H4 (cell line): Measurements from ENCODE around the gene SGK2. TPM values are rescaled to one million over a fixed set of nuclear protein-coding genes. Genes with fewer than 3 reads are reported as not detected.

Experiments used
- DNase-seq: peaks from one replicate; pipeline ENCODE4 v3.0.0-alpha.2; 2015; ENCODE audit warnings: low spot score
- total RNA-seq: library from RNA; depleted of rRNA; stranded (reverse); fragments of >200 nt; shearing (Covaris generic); gene quantifications from 2 replicates; pipeline ENCODE4 v1.2.3, GENCODE V29; 2014

SGK2 gene
- total RNA-seq, 1 experiment from 2014 or later, result 0.23 TPM

- DNase-seq, result no peak
Measured at GRCh38 chr20:43536041-43536816, 22.6 kb upstream of the SGK2 start.

GRCh38 chr20:43536817-43537440 is 21.9 kb upstream of the SGK2 start:
- DNase-seq, result no peak

- DNase-seq, result peak; percentile 57
Measured at GRCh38 chr20:43537921-43538877, 20.6 kb upstream of the SGK2 start.

- DNase-seq, result no peak
Measured at GRCh38 chr20:43538878-43539700, 19.7 kb upstream of the SGK2 start.

GRCh38 chr20:43539975-43540672 is 18.7 kb upstream of the SGK2 start:
- no peak for DNase-seq

GRCh38 chr20:43540673-43541060 is 18.2 kb upstream of the SGK2 start:
- no peak for DNase-seq

GRCh38 chr20:43541214-43541613 is 17.6 kb upstream of the SGK2 start:
- no peak for DNase-seq

GRCh38 chr20:43542161-43542560 is 16.7 kb upstream of the SGK2 start:
- no peak for DNase-seq

GRCh38 chr20:43542674-43543073 is 16.2 kb upstream of the SGK2 start:
- no peak for DNase-seq

- no peak for DNase-seq
Measured at GRCh38 chr20:43543138-43543537, 15.7 kb upstream of the SGK2 start.

GRCh38 chr20:43544501-43544900 is 14.3 kb upstream of the SGK2 start:
- no peak for DNase-seq

GRCh38 chr20:43545837-43546578 is 12.8 kb upstream of the SGK2 start:
- no peak for DNase-seq

- DNase-seq, result no peak
Measured at GRCh38 chr20:43548273-43548880, 10.4 kb upstream of the SGK2 start.

GRCh38 chr20:43549416-43550065 is 9.3 kb upstream of the SGK2 start:
- no peak for DNase-seq

GRCh38 chr20:43550456-43550855 is 8.4 kb upstream of the SGK2 start:
- no peak for DNase-seq

- DNase-seq, result no peak
Measured at GRCh38 chr20:43554369-43554768, 4.5 kb upstream of the SGK2 start.

GRCh38 chr20:43559147-43559987 is 540 bp downstream of the SGK2 start:
- DNase-seq, result no peak

GRCh38 chr20:43560974-43561373 is 2.1 kb downstream of the SGK2 start:
- DNase-seq, result no peak
